HG02798 (cell line): ENCODE measurements around the gene GHDC.
"Not testable (repeated sequence)": the region's sequence is repeated elsewhere in the genome, so short reads cannot be mapped to it uniquely, and the experiment has no call there.

Experiments
- ATAC-seq: cut with Tn5 transposase; IDR thresholded peaks from one replicate; pipeline ENCODE4 v1.9.1; 2021; ENCODE audit warnings: mild to moderate bottlenecking; ENCODE audit not compliant: unreplicated experiment, poor library complexity

The GHDC gene, protein sequence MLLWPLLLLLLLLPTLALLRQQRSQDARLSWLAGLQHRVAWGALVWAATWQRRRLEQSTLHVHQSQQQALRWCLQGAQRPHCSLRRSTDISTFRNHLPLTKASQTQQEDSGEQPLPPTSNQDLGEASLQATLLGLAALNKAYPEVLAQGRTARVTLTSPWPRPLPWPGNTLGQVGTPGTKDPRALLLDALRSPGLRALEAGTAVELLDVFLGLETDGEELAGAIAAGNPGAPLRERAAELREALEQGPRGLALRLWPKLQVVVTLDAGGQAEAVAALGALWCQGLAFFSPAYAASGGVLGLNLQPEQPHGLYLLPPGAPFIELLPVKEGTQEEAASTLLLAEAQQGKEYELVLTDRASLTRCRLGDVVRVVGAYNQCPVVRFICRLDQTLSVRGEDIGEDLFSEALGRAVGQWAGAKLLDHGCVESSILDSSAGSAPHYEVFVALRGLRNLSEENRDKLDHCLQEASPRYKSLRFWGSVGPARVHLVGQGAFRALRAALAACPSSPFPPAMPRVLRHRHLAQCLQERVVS

DNA sequence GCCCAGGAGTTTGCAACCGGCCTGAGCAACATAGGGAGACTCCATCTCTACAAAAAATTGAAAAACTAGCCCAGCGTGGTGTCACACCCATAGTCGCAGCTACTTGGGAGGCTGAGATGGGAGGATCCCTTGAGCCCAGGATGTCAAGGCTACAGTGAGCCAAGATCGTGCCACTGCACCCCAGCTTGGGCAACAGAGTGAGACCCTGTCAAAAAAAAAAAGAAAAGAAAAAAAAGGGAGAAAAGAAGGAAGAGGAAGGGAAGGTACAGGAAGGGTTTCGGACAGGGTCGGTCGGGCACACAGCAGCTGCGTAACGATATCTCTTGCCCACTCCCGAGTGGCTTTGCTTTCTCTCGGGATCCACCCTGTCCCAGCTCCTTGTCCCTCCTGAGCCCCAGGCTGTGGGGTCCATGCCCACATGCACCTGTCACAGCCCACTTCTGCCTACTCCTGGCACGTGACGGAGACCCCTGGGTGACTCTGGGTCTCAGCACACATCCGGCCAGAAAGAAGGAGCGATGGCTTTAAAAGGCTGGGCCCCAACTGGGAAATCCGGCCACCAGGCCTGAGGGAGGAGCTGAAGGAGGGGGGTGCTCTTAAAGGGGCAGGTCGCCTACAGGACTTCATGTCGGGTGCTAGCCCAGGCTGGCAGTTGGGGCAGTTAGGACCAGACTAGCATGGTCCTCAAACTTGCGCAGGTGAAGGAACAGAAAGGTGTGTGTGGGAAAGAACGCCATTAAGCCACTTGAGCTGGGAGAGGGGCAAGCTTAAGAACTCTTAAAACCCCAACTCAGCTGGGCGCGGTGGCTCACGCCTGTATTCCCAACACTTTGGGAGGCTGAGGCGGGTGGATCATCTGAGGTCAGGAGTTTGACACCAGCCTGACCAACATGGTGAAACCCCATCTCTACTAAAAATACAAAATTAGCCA is at the start of gene GHDC:
Gene GHDC (minus strand): TSS at position 526 of the 931 bp plus-strand sequence. CDS start 913 bp downstream, outside the sequence.
- peak; percentile 93 for ATAC-seq

DNA sequence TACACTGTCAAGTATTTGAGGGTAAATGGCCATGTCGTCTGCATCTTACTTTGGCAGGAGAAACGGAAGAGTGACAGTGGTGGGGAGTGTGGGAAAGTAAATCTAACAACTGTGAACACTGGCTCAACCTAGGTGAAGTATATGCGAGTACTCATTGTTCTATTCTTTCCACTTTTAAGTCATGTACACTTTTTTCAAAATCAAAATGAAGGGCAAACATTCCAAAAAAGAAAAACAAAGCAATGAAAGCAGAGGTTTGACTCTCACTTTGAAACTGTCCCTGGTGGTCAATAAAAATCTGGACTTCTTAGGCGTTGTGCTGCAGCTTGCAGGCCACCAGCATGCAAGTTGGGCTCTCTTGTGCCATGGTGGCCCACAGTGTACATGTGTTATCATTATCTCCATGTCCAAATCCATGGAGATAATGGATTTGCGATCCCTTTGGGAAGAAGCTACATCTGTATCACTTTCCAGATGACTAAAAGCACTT is 49.2 kb upstream of the GHDC start:
- no peak for ATAC-seq

DNA sequence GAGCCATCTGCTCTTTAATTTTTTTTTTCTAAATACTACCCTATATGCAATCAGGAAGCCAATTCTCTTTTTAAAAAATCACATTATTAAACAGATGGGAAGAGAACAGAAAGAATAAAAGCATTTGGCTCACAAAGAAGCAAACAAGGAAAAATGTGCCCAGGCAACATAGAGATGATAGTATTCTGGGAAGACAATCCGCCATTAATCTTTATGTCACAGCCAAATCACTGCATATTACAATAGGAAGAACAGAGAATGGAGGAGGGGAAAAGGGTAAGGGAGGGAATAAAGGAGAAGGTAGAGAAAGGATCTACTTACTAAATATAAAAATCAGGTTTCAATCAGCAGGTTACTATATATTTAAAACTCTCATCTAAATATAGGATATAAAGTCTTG is 47.6 kb upstream of the GHDC start:
- ATAC-seq = no peak

DNA sequence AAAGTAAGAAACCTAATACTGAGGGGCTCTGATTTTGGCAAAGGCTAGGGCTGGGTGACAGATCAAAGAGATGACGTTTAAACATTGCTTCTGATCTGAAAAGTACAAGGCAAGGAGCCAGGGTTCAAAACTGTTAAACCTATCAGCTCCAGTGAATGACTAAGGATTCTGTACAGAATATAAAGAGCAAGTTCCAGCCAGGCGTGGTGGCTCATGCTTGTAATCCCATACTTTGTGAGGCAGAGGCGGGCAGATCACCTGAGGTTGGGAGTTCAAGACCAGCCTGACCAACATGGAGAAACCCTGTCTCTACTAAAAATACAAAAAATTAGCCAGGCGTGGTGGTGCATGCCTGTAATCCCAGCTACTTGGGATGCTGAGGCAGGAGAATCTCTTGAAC is 46.6 kb upstream of the GHDC start:
- not testable (repeated sequence) for ATAC-seq

DNA sequence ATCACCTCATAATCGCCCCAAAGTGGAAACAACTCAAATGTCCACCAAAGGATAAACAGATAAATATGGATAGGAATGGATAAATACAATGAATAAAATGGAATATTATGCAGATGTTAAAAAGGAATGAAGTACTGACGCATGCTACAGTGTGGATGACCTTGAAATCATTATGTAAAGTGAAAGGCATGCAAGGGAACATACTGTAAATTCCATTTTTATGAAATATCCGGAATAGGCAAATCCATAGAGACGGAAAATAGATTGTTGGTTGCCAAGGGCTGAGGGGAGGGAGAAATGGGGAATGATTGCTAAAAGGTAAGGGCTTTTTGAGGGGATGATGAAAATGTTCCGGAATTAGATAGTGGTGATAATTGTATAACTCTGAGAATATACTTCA is 45.9 kb upstream of the GHDC start:
- ATAC-seq = no peak

DNA sequence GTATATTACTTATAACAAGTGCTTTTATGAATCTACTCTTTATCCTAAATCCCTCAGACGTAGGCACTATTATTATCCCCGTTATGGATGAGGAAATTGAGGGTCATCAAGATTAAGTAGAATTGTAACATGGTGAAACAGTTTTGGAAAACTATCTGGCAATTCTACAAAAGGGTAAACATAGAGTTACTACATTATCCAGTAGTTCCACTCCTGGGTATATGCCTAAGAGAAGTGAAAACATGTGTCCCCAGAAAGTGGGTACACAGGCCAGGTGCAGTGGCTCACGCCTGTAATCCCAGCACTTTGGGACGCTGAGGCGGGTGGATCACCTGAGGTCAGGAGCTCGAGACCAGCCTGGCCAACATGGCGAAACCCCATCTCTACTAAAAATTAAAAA is 45.3 kb upstream of the GHDC start:
- ATAC-seq = not testable (repeated sequence)

DNA sequence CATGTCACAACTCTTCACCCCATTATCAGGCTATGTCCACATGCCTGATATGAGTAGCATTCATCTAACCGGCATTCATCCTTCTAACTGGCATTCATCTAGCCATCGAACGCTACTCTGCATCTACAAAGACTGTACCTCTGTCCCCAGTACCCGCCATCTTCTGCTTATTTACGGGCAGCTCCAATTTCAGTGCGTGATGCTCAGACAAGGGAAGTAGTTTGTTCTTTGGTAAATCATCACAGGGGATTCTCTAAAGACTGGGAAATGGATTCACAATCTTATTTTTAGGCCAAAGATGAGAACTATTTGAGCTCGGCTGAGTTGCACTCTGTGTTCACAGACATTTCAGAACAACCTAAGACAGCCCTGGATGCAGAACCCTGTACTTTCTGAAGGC is 42.5 kb upstream of the GHDC start:
- ATAC-seq = no peak

DNA sequence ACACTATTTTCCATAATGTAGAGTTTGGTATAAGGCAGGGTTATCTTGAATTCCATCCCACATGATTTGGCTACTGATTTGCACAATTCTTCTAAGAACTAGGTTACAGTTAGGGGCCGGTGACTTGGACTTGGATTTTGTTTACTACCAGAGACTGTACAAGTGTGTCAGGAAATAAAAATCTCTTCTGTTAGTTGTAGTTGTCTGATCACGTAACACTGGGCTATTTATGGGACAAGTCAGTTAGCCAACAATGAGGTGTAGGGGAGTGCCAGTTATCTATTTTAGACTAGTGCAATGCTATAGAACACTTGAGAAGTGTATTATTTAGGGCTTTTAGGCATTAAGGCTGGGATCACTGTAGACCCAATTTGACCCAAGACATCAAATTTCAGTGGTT is 39.7 kb upstream of the GHDC start:
- ATAC-seq = no peak

DNA sequence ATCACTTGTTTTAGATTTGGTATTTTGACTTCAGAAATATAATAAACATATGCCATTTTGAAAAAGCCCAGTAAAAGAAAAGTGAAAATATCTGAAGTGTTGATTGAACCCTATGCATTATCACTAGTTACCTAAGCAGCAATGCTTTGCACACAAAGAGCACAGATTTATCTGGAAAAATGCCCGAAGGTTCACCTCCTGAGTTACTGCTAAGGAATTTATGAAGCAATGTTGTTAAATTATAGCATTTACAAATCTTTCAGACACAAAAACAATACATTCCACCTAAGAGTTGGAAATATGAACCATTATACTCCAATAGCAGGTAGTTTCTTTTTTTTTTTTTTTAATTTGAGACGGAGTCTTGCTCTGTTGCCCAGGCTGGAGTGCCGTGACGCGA is 38.9 kb upstream of the GHDC start:
- no peak for ATAC-seq

DNA sequence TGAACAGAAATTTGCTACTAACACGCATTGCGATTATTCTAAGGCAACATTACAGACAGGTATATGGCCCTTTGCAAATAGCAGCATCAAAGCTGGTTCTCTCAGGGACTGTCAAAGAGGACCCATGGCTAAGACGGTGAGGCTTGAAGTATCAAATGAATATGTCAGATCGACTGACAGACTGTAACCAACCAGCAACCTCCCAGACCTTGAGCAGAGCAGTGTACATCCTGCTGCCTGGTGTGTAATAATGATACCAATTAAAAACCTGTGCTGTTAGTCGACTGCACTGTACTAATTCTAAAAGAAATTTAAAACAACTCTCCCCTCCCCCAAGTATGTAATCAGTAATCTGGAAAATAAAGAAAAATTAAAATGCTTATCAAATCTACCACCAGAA is 35.9 kb upstream of the GHDC start:
- no peak for ATAC-seq

DNA sequence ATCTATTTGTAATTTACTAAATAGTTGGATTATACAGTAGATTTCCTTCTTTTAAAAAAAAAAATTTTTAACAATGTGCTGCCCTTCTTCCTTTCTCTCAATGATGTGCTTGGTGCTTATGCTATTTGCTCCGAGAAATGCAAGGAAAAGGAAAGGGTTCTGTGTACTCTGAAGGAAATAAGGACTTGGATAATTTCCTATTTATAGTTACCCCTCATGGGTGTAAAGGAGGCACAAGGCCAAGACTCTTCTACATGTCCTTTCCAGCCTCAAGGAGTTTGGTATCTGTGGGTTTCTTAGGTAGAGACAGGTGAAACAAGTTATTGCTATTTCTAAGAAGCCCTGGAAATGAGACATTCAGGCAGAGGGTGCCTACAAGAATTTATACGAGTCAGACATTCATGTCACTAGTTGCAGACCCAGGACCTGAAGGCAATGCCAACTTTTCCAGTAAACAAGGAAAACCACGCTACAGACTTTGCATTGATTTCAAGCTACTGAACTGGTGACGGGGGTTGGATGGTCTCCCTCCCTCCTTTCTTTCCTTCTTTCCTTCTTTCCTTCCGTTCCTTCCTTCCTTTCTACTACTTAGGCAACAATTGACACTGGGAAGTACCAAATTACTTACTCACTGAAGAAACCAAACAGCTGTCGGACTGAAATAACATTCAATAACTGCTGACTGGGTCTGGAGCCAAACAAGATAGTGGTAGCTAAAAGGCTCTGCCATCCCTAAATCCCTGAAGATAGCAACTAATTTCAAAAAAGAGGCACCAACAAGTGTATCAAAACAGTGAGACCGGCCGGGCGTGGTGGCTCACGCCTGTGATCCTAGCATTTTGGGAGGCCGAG is 33.8 kb upstream of the GHDC start:
- no peak for ATAC-seq

DNA sequence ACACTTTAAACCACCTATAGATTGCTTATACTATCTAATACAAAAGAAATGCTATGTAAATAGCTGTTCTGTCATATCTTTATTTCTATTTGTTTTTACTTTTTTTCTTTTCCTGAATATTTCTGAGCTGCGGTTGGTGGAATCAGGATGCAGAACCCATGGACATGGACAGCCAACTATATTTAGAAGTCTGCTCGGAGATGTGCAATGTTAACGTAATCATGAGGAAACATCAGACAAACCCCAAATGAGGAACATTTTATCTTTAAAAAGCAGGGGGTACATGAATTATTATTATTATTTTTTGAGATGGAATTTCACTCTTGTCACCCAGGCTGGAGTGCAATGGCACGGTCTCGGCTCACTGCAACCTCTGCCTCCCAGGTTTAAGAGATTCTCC is 31.4 kb upstream of the GHDC start:
- ATAC-seq = no peak

DNA sequence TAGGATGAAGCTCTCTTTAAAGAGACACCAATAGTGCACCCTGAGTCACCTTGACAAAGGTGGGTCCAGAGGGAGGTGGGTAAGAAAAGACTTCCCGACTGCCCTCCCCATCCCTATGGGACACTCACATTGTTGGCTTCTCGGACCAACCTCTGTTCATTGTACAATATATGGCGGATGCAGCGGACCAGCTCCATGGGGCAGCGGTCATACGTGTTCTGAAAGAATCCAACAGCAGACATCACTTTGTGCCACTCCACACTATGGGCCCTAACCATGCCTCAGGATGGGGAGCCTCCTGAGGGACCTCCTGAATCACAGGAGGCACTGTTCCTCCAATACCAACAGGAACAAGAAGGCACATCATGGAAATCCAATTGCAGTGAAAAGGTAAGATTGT is 30.4 kb upstream of the GHDC start:
- ATAC-seq = no peak

DNA sequence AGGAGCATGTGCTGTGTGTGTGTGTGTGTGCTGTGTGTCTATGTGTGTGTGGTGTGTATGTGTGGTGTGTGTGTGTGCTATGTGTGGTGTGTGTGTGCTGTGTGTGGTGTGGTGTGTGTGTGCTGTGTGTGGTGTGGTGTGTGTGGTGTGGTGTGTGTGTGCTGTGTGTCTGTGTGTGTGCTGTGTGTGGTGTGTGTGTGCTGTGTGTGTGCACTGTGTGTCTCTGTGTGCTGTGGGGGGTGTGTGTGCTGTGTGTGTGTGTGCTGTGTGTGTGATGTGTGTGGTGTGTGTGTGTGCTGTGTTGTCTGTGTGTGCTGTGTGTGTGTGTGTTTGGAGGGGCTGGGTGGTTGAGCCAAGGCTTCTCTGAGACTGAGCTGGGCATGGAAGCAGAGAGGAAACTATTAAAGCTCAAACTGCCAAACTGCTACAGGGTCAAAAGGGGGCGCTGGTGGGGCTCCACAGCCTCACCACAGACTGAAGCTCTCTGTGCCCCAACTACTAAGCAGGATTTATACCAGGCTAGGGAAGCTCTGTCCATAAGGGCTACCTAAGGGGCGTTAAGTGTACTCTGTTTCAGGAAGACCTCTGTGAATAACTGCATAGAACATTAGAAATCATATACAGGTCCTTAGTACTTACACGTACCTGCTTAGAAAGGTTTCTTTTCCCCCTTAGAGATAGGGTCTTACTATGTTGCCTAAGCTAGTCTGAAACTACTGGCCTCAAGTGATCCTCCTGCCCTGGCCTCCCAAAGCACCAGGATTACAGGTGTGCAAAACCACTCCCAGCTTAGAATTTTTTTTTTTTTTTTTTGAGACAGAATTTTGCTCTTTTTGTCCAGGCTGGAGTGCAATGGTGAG is 27.8 kb upstream of the GHDC start:
- ATAC-seq = no peak

DNA sequence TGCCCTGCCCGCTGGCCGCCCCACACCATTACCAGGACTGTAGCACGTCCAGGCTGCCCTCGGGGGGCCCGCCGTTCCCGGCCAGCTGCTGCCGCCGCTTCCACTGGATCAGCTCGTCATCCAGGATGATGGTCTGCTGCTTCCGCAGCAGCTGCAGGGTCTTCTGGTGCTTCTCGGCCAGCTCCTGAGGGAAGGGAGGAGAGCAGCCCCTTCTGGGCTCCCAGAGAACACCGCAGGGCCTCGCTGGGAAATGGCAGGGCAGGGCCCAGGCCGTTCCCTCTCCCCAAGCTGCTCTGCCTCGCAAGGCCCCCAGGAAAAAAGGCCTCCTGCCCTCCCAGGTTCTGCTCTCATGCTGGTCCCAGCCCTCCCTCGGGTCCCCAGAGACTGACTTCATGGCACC is 25.0 kb upstream of the GHDC start:
- not testable (repeated sequence) for ATAC-seq

DNA sequence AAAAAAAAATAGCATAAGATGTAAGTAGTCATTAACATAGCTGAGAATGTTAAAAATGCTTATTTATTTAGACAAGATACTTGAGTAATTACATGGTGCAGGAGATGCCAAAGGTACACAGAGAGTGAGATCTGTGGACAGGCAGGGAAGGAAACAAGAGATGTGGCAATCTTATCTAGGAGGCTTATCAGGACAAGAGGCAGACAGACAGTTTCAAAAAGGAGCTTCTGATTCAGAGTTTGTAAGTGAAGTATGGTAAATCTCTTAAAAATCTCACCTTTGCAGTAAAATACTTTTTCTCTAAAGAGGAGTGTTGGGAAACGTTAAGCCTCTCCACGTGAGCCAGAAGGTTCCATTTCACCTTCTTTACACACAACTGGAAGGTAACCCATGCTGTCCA is 19.9 kb upstream of the GHDC start:
- ATAC-seq = no peak

DNA sequence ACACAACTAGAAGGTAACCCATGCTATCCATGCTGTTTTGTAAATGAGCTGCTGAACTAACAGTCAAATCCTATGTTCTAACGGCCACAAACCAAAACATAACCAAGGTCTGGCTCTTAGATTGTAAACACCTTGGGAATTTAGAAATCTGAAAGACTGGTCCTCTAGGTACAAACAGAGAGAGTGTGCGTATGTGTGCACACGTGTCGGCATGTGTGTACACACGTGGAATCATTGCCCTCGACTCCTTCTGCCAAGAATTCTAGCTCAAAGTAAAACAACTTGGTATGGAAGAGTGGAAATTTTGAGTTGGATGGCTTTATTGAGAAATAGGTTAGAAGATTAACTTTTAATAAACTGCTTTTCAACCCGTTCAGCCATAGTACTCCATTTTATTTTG is 18.1 kb upstream of the GHDC start:
- ATAC-seq = no peak

DNA sequence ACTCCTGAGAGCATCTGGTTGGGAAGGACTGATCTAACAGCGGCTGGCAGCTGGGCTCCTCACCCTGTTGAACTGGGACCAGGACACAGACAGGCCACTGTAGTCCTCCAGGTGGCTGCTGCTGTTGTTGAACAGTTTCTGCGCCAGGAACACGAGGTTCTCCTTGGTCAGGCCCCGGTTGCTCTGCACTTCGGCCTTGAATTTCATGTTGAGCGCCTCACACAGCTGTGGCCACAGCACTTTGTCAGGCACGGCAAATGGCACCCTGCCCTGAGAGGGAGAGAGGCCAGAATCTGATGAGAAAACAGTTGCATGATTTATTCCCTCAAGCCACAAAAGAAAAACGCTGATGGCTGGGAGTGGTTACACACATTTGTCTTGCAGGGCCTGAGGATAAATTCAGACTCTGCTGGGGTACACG is 17.6 kb upstream of the GHDC start:
- ATAC-seq = not testable (repeated sequence)

DNA sequence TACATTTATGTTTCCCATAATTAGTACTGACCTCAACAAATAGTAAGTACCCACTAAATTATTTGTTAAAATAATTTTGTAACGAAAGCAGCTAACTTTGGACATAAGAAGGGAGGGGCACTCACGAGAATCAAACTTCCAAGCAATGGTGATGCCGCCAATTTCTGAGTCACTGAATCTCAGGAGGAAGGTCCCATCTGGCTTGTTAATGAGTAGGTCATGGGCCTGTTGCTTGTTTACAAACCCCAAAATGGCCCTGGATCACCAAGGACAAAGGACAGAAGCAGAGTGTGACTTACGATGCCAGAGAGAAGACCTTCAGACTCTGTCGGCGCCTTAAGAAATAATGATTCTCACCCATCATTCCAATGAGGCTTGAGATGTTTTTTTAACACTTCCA is 15.8 kb upstream of the GHDC start:
- no peak for ATAC-seq
